ENCODE results near the gene GALC.

GALC gene

DNA sequence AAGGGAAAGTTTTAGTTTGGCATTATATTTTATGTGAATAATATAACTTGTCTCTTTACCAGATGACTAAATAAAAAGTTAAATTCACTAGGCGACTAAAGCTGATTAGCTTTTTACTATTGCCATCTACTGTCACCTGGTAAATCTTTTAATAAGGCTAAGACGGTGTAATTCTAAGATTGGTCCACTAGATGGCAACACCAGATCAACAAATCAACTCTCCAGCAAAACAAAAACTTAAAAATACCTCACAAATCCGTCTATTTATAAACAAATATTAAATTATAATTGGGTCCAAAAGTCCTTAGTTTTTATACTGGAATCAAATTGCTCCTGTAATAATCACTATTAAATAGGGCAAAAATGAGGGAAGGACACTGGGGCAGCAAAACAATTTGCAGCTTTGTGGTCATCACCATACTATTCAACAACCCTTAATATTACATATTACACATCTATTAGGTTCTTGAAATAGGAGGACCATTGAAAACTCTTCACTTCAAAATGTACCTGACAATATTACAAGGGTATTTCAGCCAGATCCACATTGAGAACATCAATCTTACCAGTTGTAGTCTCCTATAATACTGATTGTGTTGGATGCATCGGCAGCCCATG is 47.9 kb downstream of the GALC start:
- H3K4me3 ChIP-seq (replicated peaks; ENCODE audit: low read depth, low read length): no peak overlapping the region
- TF ChIP-seq, protein P1, sequence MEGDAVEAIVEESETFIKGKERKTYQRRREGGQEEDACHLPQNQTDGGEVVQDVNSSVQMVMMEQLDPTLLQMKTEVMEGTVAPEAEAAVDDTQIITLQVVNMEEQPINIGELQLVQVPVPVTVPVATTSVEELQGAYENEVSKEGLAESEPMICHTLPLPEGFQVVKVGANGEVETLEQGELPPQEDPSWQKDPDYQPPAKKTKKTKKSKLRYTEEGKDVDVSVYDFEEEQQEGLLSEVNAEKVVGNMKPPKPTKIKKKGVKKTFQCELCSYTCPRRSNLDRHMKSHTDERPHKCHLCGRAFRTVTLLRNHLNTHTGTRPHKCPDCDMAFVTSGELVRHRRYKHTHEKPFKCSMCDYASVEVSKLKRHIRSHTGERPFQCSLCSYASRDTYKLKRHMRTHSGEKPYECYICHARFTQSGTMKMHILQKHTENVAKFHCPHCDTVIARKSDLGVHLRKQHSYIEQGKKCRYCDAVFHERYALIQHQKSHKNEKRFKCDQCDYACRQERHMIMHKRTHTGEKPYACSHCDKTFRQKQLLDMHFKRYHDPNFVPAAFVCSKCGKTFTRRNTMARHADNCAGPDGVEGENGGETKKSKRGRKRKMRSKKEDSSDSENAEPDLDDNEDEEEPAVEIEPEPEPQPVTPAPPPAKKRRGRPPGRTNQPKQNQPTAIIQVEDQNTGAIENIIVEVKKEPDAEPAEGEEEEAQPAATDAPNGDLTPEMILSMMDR (IDR thresholded peaks at IDR 0.05; ENCODE audit: low read depth, low read length, missing control alignments): peak; percentile 43
- DNase-seq (ENCODE audit: extremely low read depth, low read depth): no peak

GRCh38 chr14:87940894-87941293 is 52.1 kb downstream of the GALC start:
- DNase-seq (ENCODE audit: extremely low read depth, low read depth): no peak
- TF ChIP-seq, protein P1 (IDR thresholded peaks at IDR 0.05; ENCODE audit: low read depth, low read length, missing control alignments): no peak
- H3K4me3 ChIP-seq (replicated peaks; ENCODE audit: low read depth, low read length): no peak overlapping the region

- H3K4me3 ChIP-seq (replicated peaks; ENCODE audit: low read depth, low read length): no peak overlapping the region
- DNase-seq (ENCODE audit: extremely low read depth, low read depth): no peak
- TF ChIP-seq, protein P1 (IDR thresholded peaks at IDR 0.05; ENCODE audit: low read depth, low read length, missing control alignments): no peak
Measured at GRCh38 chr14:87940382-87940781, 52.6 kb downstream of the GALC start.

DNA sequence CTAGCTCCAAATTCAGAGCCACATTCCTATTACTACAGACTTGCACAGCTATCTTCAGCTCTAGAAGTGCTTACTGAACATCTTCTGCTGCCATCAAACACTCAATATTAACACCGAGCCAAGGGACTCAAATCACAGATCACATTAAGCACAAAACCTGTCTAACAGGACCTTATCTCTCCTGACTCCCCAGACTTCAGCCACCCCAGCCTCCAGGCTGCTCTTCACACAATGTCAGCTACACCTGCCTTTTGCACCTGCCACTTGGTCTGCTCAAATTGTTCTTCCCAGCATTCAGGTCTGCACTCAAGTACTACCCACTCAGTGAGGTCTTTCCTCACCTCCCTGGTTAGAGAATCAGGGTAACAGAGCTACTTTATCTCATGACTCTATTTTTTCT is 57.1 kb downstream of the GALC start:
- DNase-seq (ENCODE audit: extremely low read depth, low read depth): no peak
- no peak overlapping the region for H3K4me3 ChIP-seq (replicated peaks; ENCODE audit: low read depth, low read length)
- TF ChIP-seq, protein P1 (IDR thresholded peaks at IDR 0.05; ENCODE audit: low read depth, low read length, missing control alignments): no peak

GRCh38 chr14:87935081-87935828 is 57.7 kb downstream of the GALC start:
- H3K4me3 ChIP-seq (replicated peaks; ENCODE audit: low read depth, low read length): no peak overlapping the region
- TF ChIP-seq, protein P1 (IDR thresholded peaks at IDR 0.05; ENCODE audit: low read depth, low read length, missing control alignments): no peak
- DNase-seq (ENCODE audit: extremely low read depth, low read depth): no peak

DNA sequence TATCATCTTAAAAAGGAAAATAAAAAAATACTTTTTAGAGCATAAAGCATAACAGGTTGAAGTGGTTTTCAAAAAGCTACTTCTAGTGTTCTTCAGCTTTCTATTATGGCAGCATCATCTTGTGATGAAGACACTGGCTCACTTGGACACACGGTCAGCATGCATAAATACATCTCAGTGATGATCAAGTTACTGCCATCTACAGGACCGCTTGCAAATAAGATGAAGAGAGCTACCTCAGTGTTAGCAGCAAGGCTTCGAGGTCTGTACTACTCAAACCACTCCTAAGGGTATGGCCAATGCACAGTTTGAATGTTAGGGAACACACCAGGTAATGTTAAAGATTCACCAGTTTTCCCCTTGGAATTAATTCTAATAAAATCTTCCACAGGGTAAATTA is 58.8 kb downstream of the GALC start:
- no peak for DNase-seq (ENCODE audit: extremely low read depth, low read depth)

More for the DNA sequence above, 58.8 kb downstream of the GALC start:
- TF ChIP-seq, protein P1 (IDR thresholded peaks at IDR 0.05; ENCODE audit: low read depth, low read length, missing control alignments): no peak
- H3K4me3 ChIP-seq (replicated peaks; ENCODE audit: low read depth, low read length): no peak overlapping the region

Measured in HFF-Myc (cell line).